HL-60/S4 treated with phorbol 12-myristate 13-acetate at 8.2 ng/mL for 4 days and 3 days (cell line): ENCODE data around the gene NAV1.

Source experiments
- in situ Hi-C: fragments of 300-500 bp; cut with MboI; formaldehyde crosslinking; loops from 2 replicates; pipeline ENCODE4 v1.15.0; 2022; ENCODE audit warnings: low sequenced_read_pairs

Gene NAV1

DNA sequence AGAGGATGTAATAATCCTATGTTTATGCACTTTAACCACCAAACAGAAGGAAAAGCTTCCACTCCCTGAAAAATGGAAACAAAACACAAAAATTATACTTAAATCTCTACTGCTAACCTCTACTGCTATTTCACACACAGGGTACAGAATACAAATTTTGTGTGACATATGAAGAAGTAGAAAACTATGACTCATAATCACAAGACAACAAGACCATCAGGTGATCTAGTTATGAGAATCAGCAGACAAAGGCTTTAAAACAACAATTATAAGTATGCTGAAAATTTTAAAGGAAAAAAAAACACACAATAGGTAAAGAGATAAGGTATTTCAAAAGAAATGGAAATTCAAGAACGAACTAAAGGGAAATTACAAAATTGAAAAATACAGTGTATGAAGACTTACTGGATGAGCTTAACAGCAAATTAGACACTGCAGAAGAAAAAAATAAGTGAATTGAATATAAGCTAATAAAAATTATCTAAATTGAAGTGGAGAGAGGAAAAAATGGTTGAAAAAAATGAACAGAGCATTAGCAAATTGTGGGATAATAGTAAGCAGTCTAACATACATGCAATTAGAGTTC lies 13.6 kb upstream of the NAV1 start:
- in situ Hi-C loops, result no loop called here

GRCh38 chr1:201527879-201528278 lies 11.0 kb upstream of the NAV1 start:
- in situ Hi-C loops, result no loop called here

GRCh38 chr1:201528631-201529252 lies 10.2 kb upstream of the NAV1 start:
- in situ Hi-C loops, result no loop called here

DNA sequence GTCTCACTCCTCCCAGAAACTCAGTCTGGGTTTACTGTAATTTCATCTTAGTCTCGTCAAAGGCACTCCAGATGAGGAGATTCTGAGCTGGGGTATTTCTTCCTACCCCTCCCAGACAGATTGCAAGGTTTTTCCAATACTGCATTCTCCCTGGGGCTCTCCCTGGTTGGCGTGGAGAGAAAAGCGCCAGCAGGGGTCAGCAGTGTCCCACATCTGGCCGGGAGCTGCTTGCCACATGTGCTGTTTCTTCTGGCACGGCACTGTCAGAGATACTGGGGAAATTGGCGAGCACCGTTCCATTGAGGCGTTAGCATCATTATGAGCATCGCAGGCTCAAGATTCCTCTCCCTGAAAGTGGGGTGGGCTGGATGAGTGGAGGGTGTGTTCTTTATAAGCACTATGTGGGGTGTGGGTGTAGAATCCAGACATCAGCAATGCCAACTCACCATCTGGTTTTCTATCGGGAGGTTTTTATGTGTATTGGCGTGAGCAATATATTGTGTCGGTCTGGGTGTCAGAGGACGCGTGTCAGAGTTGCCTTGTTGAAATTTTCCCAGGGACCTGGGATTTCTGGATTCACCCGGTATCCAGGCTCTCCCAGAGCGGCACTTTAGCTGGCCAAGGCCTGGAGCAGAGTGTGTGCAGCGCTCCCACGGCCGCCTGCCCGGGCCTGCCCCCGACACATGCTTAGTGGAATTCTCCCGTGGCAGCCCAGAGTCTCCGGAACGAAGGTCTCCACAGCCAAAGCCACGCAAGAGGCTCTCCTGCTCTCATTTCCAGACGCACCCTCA lies 8.0 kb upstream of the NAV1 start:
- in situ Hi-C loops, result no loop called here

- in situ Hi-C loops, result no loop called here
Observed at GRCh38 chr1:201531551-201532425, 7.1 kb upstream of the NAV1 start.

DNA sequence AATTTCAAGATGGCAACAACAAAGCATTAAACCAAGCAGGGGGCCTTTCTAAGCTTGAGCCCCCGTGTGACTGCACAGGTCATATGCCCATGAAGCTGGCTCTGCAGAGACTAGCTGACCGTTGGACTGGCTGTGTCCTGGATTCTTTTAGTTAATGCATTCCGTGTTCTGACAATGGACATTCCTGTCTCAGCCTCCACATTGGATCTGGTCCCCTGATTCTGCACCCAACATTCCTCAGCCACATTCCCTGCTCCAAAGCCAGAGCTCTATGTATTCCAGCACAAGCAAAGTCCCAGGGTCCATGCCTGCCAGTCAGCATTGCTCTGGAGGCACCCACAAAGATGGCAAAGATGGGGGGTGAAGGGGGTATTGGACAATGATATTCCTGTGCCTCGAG lies 5.1 kb upstream of the NAV1 start:
- in situ Hi-C loops, result no loop called here

DNA sequence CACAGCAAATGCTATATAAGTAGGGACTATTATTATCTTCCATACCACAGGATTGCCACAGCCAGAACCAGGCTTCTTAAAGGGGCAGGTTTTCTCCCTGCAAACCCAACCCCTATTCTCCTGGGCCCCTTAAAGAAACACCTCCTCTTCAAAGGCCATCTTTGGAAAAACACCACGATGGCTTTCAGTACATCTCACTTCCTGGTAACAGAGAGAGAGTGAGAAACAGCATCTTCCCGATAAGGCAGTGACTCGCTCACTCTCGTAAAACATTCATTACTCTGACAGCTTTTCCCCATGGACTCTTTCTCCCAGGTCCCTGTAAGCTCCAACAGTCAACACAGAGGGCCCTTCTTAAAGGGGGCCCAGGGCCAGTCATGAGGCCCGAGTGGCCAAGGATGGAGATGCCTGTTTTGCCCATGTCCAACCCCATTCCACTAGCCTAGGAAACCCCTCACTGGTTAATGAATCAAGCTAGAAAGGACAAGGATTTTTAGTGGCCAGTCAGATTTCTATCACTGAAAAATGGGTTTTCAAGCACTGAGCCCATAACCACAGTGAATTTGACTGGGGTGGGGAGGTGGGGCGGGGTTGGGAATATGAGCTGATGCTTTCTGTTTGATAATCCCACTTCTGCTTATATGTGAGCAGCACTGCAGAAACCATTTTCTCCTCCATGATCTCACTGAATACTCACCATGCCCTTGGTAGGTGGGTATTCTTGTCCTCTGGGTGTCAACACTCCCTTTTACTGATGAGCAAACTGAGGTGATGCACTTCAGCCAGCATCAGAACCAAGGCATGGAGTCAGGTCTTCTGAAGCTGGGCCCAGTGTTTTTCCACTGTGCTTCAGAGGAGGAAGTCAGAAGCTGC lies 3.6 kb upstream of the NAV1 start:
- in situ Hi-C loops, result no loop called here

- in situ Hi-C loops, result no loop called here
Observed at GRCh38 chr1:201535919-201536245, 3.0 kb upstream of the NAV1 start.

DNA sequence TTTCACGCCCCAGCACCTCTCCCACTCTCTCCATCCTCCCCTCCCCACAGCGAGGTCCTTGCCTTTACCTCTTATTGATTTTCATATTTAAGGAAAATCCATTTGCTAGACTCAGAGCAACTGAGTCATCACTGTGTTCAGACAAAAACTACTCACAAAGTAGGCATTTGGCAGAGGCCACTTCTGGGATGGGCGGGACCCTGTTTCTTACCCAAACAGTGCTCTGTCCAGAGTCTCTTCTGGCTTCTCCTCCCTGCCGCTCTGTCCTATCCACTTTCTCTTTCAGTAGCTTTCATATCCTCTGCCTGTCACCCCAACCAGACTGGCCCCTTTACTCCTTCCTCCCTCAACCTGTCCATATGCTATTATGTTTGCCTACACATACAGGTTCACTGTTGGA lies 2.4 kb upstream of the NAV1 start:
- in situ Hi-C loops, result no loop called here

- in situ Hi-C loops, result no loop called here
Observed at GRCh38 chr1:201537028-201537427, 1.9 kb upstream of the NAV1 start.

DNA sequence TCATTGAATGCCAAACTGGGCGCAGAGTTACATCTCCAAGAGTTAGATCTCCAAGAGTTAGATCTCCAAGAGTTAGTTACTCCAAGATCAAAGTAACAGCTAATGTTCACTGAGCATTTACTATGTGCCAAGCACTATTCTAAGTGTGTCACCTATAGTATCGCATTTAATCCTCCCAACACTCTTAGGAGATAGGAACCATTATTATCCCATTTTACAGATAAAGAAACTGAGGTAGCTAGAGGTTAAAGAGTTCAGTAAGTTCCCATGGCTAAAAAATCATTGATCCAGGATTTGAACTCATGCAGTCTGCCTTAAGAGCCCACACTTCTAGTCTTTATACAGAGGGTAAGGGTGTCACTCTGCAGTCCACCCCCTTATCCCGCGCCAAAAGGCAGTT lies 1.5 kb upstream of the NAV1 start:
- in situ Hi-C loops, result no loop called here

- in situ Hi-C loops, result no loop called here
Observed at GRCh38 chr1:201537891-201538611, 876 bp upstream of the NAV1 start.

DNA sequence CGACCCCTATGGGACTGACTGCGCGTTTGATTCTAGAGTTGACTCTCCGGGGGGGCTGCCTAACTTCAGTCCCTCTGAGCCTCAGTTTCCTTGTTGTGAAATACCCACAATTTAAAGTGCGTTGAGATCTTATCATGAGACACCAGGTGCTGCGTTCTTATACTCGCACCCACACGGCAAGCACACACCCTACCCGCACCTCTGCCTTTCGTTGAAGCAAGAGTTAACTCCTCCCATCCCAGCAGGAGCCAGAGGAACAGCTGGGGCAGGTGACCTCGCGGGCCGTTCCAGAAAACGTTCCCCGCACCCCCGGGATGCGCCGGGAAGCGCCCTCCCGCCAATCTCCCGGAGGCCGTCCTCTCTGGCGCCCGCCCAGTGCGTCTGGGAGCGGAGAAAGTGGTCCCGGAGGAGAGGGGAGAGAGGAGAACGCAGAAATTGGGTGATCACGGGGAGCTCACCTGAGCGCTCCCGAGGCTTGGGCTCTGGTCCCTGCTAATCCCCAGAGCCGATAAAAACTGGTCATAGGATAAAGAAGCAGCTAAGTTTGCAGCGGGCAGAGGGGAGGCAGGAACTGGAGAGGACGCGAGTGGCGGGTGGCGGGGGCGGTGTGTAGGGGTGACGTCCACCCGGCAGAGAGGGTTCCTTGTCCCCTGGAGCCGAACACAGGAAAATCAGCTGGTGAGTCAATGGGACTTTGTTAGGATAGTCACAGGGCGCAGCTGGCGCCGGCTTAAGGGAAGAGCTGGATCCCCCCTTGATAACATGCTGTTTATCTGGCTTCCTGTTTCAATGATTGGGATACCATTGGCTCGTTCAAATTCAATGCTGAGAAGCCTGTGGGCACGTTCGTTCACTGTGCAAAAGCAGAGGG lies 869 bp downstream of the NAV1 start:
- in situ Hi-C loops, result no loop called here

DNA sequence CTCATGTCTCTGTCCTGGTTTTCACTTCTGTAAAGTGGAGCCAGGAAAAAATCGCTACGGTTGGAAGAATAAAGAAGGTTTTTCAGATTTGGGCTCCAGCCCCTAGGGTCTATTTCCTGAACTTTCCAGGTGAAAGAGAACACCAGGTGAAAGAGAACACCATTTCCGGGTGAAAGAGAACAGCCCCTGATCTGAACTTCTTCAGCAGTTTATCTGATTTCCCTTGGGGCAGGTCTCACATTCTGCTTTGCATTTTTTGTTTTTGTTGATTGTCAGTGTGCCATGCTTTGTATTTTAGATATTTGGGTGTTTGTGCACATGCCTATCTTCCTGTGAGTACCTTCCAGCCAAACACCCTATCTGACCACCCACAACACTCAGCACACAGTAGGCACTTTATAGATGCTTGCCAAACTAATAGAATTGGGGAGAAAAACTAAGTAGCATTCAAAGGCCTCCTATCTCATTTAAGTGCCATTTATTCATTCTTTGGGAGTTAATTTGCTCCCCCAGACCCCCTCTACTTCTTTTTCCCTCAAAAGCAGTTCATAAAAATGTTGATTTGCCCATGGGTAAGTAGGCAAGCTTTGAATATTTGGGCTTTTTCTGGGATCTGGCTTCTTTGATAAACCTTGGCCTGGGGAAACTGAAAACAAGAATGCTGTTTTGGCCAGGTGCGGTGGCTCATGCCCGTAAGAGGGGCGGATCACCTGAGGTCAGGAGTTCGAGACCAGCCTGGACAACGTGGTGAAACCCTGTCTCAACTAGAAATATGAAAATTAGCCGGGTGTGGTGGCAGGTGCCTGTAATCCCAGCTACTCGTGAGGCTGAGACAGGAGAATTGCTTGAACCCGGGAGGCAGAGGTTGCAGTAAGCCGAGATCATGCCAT lies 2.2 kb downstream of the NAV1 start:
- in situ Hi-C loops, result no loop called here

- in situ Hi-C loops, result no loop called here
Observed at GRCh38 chr1:201542309-201543035, 3.5 kb downstream of the NAV1 start.

- in situ Hi-C loops, result no loop called here
Observed at GRCh38 chr1:201543871-201544642, 5.1 kb downstream of the NAV1 start.

GRCh38 chr1:201544710-201545109 lies 5.8 kb downstream of the NAV1 start:
- in situ Hi-C loops, result no loop called here
